SK-N-SH (cell line): Measurements from ENCODE around the gene ACADS.

Experiments used
- CTCF ChIP-seq: fragments of 200-600 bp; sonication (generic); IDR thresholded peaks from 2 replicates; pipeline ENCODE4 v1.6.1; 2017; ENCODE audit warnings: antibody characterized with exemption, mild to moderate bottlenecking, moderate library complexity
- FOXM1 ChIP-seq: IDR thresholded peaks from 2 replicates; pipeline ENCODE4 v1.4.0; 2012; ENCODE audit warnings: low read depth, mild to moderate bottlenecking
- MAX ChIP-seq: IDR thresholded peaks from 2 replicates; pipeline ENCODE4 v1.4.0; 2012; ENCODE audit warnings: low read depth
- RAD21 ChIP-seq: IDR thresholded peaks from 2 replicates; pipeline ENCODE4 v1.6.1; 2012; ENCODE audit warnings: mild to moderate bottlenecking, low read length
- TAF1 ChIP-seq: IDR thresholded peaks from 2 replicates; pipeline ENCODE4 v1.6.1; 2012; ENCODE audit warnings: low read depth, mild to moderate bottlenecking, low read length, moderate library complexity, borderline replicate concordance

- TF ChIP-seq MAX (no peak), FOXM1 (no peak), TAF1 (no peak), CTCF (no peak), RAD21 (no peak)
Observed at GRCh38 chr12:120702637-120703036, 23.0 kb upstream of the ACADS start.
